Stimulated activated CD8-positive, alpha-beta memory T cell treated with anti-CD3 and anti-CD28 coated beads, Interleukin-7, amount 100 ng/mL, for 48 hours (primary cell): ENCODE results near the gene DBX2.
"Not testable (repeated sequence)": the region's sequence is repeated elsewhere in the genome, so short reads cannot be mapped to it uniquely, and the experiment has no call there.

Experiments
- DNase-seq, 2 donors: peaks; one replicate each; pipeline ENCODE4 v3.0.0-alpha.2; 2020; ENCODE audit warnings: low read depth in 1 of 2; ENCODE audit errors: extremely low read depth in 1 of 2

The DBX2 gene

GRCh38 chr12:45050751-45051571 is at the start of gene DBX2:
DBX2 (minus strand) TSS chr12:45051099; CDS start chr12:45050927, 172 bp downstream.
- DNase-seq, result no peak

GRCh38 chr12:45098766-45099165 is 47.9 kb upstream of the DBX2 start:
- no peak for DNase-seq

- not testable (repeated sequence) for DNase-seq
Observed at GRCh38 chr12:45095417-45095816, 44.5 kb upstream of the DBX2 start.

- DNase-seq, result no peak
Observed at GRCh38 chr12:45093051-45093450, 42.2 kb upstream of the DBX2 start.

GRCh38 chr12:45089411-45090075 is 38.6 kb upstream of the DBX2 start:
- no peak for DNase-seq

- no peak for DNase-seq
Observed at GRCh38 chr12:45088608-45089007, 37.7 kb upstream of the DBX2 start.

- not testable (repeated sequence) for DNase-seq
Observed at GRCh38 chr12:45084248-45084647, 33.3 kb upstream of the DBX2 start.

GRCh38 chr12:45077251-45077650 is 26.4 kb upstream of the DBX2 start:
- no peak for DNase-seq

- no peak for DNase-seq
Observed at GRCh38 chr12:45076417-45077026, 25.6 kb upstream of the DBX2 start.

GRCh38 chr12:45075587-45076282 is 24.8 kb upstream of the DBX2 start:
- DNase-seq, result no peak

GRCh38 chr12:45065125-45065626 is 14.3 kb upstream of the DBX2 start:
- DNase-seq, result no peak

- DNase-seq, result no peak
Observed at GRCh38 chr12:45060976-45061375, 10.1 kb upstream of the DBX2 start.

- DNase-seq, result no peak
Observed at GRCh38 chr12:45051572-45052125, 750 bp upstream of the DBX2 start.

- DNase-seq, result no peak
Observed at GRCh38 chr12:45049912-45050750, 768 bp downstream of the DBX2 start.

- DNase-seq, result no peak
Observed at GRCh38 chr12:45042599-45042998, 8.3 kb downstream of the DBX2 start.

GRCh38 chr12:45040977-45041376 is 9.9 kb downstream of the DBX2 start:
- no peak for DNase-seq

- no peak for DNase-seq
Observed at GRCh38 chr12:45039757-45040156, 11.1 kb downstream of the DBX2 start.

GRCh38 chr12:45034861-45035265 is 16.0 kb downstream of the DBX2 start:
- no peak for DNase-seq

- DNase-seq, result no peak
Observed at GRCh38 chr12:45017916-45018315, 33.0 kb downstream of the DBX2 start.

- DNase-seq, result no peak
Observed at GRCh38 chr12:45014396-45014795, 36.5 kb downstream of the DBX2 start.
